Ovary (tissue), 9 donors: ENCODE results near the gene RCSD1. TPM values are rescaled to one million over a fixed set of nuclear protein-coding genes. Genes with fewer than 3 reads are reported as not detected.

ENCODE experiments used
- DNase-seq, 5 donors: peaks; one replicate each; pipeline ENCODE4 v3.0.0-alpha.2; 2019 to 2020
- H3K27ac ChIP-seq, 2 donors: fragments of 200-600 bp; one replicate each; pipeline versions ENCODE4 v1.5.1 to v1.8.0; 2019 to 2022
- H3K27me3 ChIP-seq: fragments of 200-600 bp; one replicate; pipeline ENCODE4 v1.8.0; 2022
- H3K36me3 ChIP-seq: fragments of 200-600 bp; sonication (generic); one replicate; pipeline ENCODE4 v1.5.1; 2019
- H3K4me1 ChIP-seq: one replicate; pipeline ENCODE4 v1.8.1; 2013; ENCODE audit warnings: mild to moderate bottlenecking, moderate library complexity; ENCODE audit not compliant: insufficient read depth
- H3K4me3 ChIP-seq: fragments of 200-600 bp; sonication (generic); one replicate; pipeline ENCODE4 v1.5.1; 2017
- H3K9me3 ChIP-seq, 2 donors: fragments of 200-600 bp in 1 of 2; sonication (generic) in 1 of 2; one replicate each; pipeline versions ENCODE4 v1.5.1 to v1.8.1; 2013 to 2019; ENCODE audit warnings: mild to moderate bottlenecking in 1 of 2, moderate library complexity in 1 of 2
- CTCF ChIP-seq, 3 donors: fragments of 450-650 bp in 2 of 3; fragments of 200-600 bp in 1 of 3; IDR thresholded peaks; one replicate each; pipeline versions ENCODE4 v1.5.1 to v1.8.0; 2016 to 2022; ENCODE audit warnings: antibody characterized with exemption in 3 of 3, mild to moderate bottlenecking in 1 of 3
- EP300 ChIP-seq: sonication (generic); formaldehyde crosslinking; IDR thresholded peaks from one replicate; pipeline ENCODE4 v1.6.1; 2017; ENCODE audit warnings: antibody characterized with exemption
- POLR2A ChIP-seq: fragments of 450-650 bp; IDR thresholded peaks from one replicate; pipeline ENCODE4 v1.6.1; 2017; ENCODE audit warnings: antibody characterized with exemption, mild to moderate bottlenecking, moderate library complexity
- WGBS, 3 donors: extraction: QIAGEN DNeasy Blood & Tissue Kit in 1 of 3; methylation state at CpG; one replicate each; pipeline versions ENCODE4 v1.1.5 to v1.1.7; 2013 to 2017; 5-methylcytosine and 5-hydroxymethylcytosine counted together
- intact Hi-C, 4 donors: fragments of 100-400 bp; cut with DNase I; formaldehyde crosslinking; loops; one replicate each; pipeline versions ENCODE4 v1.11.0 to v1.15.1; 2022 to 2023
- polyA plus RNA-seq, 2 donors: library from polyadenylated mRNA; stranded (reverse); fragments of 200-250 nt in 1 of 2; fragments of 350-450 nt in 1 of 2; fragmentation: Illumina TruSeq in 1 of 2; extraction: RNeasy Lipid Tissue Mini Kit (QIAGEN cat#74804) in 1 of 2; gene quantifications; one replicate each; pipeline ENCODE4 v1.2.3, GENCODE V29; 2013 to 2014
- total RNA-seq, 7 donors: library from RNA; depleted of rRNA in 2 of 7; stranded (reverse); fragments of >200 nt in 2 of 7; fragmentation: NEBNext Ultra II Directional in 3 of 7; extraction: Animal tissue kit (Norgen Biotek cat#: 25700) in 3 of 7; gene quantifications; one replicate each; pipeline versions ENCODE4 v1.1.0 to v1.2.4, GENCODE V29; 2016 to 2023
- donor health status: DM: no; HTN: no; CAD: no; lungs with moderate emphysema.
- donor health status: DM: no; HTN: no; CAD: no.
- donor health status: Bipolar disorder and iron deficiency.
- donor health status: DM: yes; HTN: yes; CAD: no.
- donor health status: DM: no; HTN: no; CAD: no.
- donor health status: DM: yes; HTN: yes; CAD: no.

RCSD1 gene
- total and polyA plus RNA-seq, 9 donors, result 2.1 to 10.9 (median 3.2) TPM

DNA sequence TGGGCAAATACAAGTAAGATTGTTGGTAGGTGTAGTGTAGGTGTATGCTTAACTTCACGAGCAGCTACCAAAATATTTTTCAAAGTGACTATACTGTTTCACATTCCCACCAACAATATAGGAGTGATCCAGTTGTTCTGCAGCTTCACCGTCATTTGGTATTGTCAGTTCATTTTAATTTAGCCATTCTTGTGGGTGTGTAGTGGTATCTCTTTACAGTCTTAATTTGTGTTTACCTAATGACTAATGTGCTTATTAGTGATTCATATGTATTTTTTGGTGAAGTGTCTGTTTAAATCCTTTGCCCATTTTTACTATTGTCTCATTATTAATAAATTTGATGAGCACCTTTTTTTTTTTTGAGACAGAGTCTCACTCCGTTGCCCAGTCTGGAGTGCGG, 35.4 kb downstream of the RCSD1 start:
- H3K27me3 ChIP-seq, result no peaks in the 10 kb centered on the region

DNA sequence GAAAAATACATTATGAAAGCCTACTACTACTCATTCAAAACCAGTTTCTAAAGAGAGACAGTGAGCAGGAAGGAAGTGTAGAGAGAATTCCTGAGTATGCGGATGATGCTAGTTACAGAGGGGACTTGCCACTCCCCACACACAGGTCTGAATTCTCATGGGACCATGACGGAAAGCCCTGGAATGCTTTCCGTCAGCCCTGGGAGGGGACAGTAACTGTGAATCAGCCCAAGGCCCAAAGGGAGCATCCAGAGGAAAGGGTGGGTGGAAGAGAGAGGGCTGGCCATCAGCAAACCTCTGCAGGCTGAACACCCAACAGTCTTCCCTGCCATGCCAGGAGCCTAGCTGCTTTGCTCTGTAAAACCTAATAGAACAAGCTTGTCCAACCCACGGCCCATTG, 36.4 kb downstream of the RCSD1 start:
- no peaks in the 10 kb centered on the region for H3K36me3 ChIP-seq
- no peak overlapping the region for H3K4me3 ChIP-seq
- intact Hi-C loops, result no loop called here
- peaks cover 16% of the 10 kb centered on the region for H3K4me1 ChIP-seq
- H3K27ac ChIP-seq, result no peak overlapping the region
- 84 to 93% (median 88%) methylated on average over 4 of the region's 4 CpGs for WGBS, 3 donors
- DNase-seq, result no peak
- no peaks in the 10 kb centered on the region for H3K27me3 ChIP-seq
- TF ChIP-seq EP300 (no peak), POLR2A (no peak), CTCF (IDR thresholded peaks at IDR 0.05) (no peak)
- no peaks in the 10 kb centered on the region for H3K9me3 ChIP-seq

More for the DNA sequence above, 35.4 kb downstream of the RCSD1 start:
- H3K36me3 ChIP-seq, result no peaks in the 10 kb centered on the region
- H3K4me3 ChIP-seq, result no peak overlapping the region
- TF ChIP-seq CTCF (IDR thresholded peaks at IDR 0.05) (no peak), EP300 (no peak)
- no peak for DNase-seq
- H3K4me1 ChIP-seq, result peaks cover 16% of the 10 kb centered on the region
- H3K27ac ChIP-seq, result no peak overlapping the region
- intact Hi-C loops, result no loop called here
- H3K9me3 ChIP-seq, result no peaks in the 10 kb centered on the region
- 94 to 97% (median 94%) methylated on average over 4 of the region's 4 CpGs for WGBS, 3 donors

- 90 to 93% (median 91%) methylated on average over 2 of the region's 2 CpGs for WGBS, 3 donors
- TF ChIP-seq CTCF (IDR thresholded peaks at IDR 0.05), result no peak
- TF ChIP-seq EP300, result no peak
- TF ChIP-seq POLR2A, result no peak
- H3K27ac ChIP-seq, result no peak overlapping the region
- intact Hi-C loops, result no loop called here
- H3K4me1 ChIP-seq, result peaks cover 10% of the 10 kb centered on the region
- H3K9me3 ChIP-seq, result no peaks in the 10 kb centered on the region
- no peak for DNase-seq
- no peaks in the 10 kb centered on the region for H3K36me3 ChIP-seq
- no peak overlapping the region for H3K4me3 ChIP-seq
- no peaks in the 10 kb centered on the region for H3K27me3 ChIP-seq
These were observed 37.5 kb downstream of the RCSD1 start for GRCh38 chr1:167667536-167667935.

- no peaks in the 10 kb centered on the region for H3K9me3 ChIP-seq
- H3K4me3 ChIP-seq, result no peak overlapping the region
- intact Hi-C loops, result no loop called here
- no peak for TF ChIP-seq CTCF (IDR thresholded peaks at IDR 0.05)
- H3K27ac ChIP-seq, result no peak overlapping the region
- WGBS, 3 donors, result 91 to 94% (median 94%) methylated on average over 6 of the region's 6 CpGs
- no peak for DNase-seq
- H3K27me3 ChIP-seq, result no peaks in the 10 kb centered on the region
- peaks cover 6% of the 10 kb centered on the region for H3K4me1 ChIP-seq
- H3K36me3 ChIP-seq, result no peaks in the 10 kb centered on the region
These were observed 38.1 kb downstream of the RCSD1 start for GRCh38 chr1:167668108-167668507.
